ENCODE results near the gene SLC6A6.

Gene SLC6A6

GRCh38 chr3:14520967-14521366, 118.6 kb downstream of the SLC6A6 start:
- DNase-seq (ENCODE audit: low read depth, low spot score): peak; percentile 40

DNA sequence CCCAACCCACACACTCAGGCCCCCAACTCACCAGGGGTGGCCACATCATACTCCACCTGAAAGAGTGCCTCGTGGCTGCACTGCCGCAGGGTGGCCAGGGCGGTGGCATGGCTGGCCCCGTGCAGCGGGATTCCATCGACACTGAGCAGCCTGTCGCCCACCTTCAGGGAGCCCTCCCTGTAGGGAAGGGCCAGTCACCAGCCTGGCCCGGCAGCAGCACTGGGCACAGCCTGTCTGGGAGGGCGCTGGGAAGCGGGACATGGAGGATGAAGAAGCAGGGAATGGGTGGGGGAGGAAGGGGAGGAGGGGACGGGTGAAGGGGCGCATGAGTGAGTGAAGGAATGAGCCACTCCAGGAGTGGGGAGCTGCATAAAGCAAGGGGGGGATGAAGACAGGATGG, 119.2 kb downstream of the SLC6A6 start:
- DNase-seq (ENCODE audit: low read depth, low spot score): no peak

GRCh38 chr3:14522129-14522691, 119.8 kb downstream of the SLC6A6 start:
- no peak for DNase-seq (ENCODE audit: low read depth, low spot score)

GRCh38 chr3:14522768-14523167, 120.4 kb downstream of the SLC6A6 start:
- no peak for DNase-seq (ENCODE audit: low read depth, low spot score)

GRCh38 chr3:14523792-14524191, 121.4 kb downstream of the SLC6A6 start:
- peak; percentile 50 for DNase-seq (ENCODE audit: low read depth, low spot score)

GRCh38 chr3:14524311-14524711, 121.9 kb downstream of the SLC6A6 start:
- DNase-seq (ENCODE audit: low read depth, low spot score): peak; percentile 49

- no peak for DNase-seq (ENCODE audit: low read depth, low spot score)
Measured at GRCh38 chr3:14524920-14525660, 122.7 kb downstream of the SLC6A6 start.

- peak; percentile 62 for DNase-seq (ENCODE audit: low read depth, low spot score)
Measured at GRCh38 chr3:14525685-14526631, 123.6 kb downstream of the SLC6A6 start.

GRCh38 chr3:14528081-14528480, 125.7 kb downstream of the SLC6A6 start:
- DNase-seq (ENCODE audit: low read depth, low spot score): no peak

GRCh38 chr3:14531856-14532395, 129.5 kb downstream of the SLC6A6 start:
- DNase-seq (ENCODE audit: low read depth, low spot score): no peak

DNA sequence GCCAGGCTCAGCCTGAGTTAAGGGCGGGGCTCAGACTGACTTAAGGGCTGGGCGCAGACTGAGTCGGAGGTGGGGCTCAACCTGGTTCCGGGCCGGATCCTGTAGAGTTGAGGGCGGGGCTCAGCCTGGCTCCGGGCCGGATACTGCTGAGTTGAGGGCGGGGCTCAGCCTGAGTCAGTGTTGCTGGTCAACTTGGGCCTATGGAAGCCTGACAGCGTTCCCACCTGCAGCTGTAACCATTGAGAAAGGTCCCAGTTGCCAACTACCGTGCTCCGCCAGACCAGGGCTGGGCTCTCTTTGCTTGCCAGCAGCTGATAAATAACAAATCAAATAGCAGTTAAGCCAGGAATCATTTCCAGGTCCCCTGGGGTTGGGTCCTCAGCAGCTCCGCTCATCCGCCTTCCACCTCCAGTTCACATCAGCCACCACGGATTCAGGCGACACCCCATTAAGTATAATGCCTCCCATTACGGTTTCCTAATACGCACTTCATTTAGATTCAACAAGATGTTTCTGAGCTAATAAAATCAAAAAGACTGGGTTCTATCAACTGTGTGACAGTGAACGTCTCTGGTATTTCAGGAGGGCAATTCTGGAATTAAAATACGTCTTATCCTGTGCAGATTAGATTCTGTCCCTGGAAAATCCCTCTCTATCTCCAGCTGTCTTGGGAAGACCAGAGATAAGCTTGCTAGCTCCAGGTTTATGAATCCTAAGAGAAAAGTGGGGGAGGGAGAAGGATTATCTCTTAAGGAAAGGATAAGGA, 130.5 kb downstream of the SLC6A6 start:
- DNase-seq (ENCODE audit: low read depth, low spot score): peak; percentile 91

- no peak for DNase-seq (ENCODE audit: low read depth, low spot score)
Measured at GRCh38 chr3:14533457-14533958, 131.1 kb downstream of the SLC6A6 start.

DNA sequence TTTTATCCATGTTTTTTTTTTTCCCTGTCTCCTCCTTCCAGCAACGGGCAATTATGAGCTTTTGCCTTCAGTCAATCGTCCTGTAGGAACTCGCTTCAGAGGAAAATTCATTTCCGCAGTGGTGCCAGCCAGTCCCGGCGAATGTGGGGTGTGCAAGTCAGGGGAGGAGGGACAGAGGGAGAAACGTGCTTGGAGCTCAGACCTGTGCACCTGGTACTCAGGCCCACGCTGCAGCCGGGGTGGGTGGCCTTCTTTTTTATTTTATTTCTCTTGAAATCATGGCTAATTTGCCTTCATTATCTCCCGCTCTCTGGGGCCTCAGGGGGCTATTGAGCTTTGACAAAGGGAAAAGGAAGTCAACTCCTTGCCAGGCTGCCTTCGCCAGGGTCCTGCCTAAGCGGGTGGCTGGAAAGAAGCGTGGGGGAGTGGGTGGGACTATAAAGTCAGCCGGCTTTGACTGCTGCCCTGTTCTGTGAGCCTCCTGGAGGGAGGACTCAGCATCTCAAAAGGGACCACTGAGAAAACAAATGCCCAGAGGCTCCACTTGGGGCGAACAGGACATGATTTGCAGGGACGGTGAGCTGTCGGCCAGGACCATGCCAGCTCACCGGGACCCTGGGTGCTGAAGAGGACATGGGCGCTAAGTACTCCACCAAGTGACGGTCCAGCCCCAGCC, 132.2 kb downstream of the SLC6A6 start:
- peak; percentile 78 for DNase-seq (ENCODE audit: low read depth, low spot score)

DNA sequence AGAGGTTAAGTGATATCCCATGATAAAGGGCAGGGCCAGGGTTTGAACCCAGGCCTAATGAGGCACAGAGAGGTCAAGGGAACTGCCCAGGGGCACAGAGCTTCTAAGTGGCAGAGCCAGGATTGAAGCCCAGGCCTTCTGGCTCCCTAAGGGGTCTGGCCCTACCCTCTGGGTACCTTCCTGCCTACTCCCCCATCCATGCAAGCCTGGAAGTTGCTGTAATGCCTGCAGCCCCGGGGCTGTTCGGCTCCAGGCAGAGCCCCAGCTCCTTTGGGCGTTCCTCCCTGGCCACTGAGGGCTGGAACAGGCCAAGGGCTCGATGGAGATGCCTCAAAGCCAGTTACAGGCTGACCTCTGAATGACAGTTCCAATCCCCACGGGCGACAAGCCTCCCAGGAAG, 133.2 kb downstream of the SLC6A6 start:
- no peak for DNase-seq (ENCODE audit: low read depth, low spot score)

GRCh38 chr3:14536055-14536815, 133.8 kb downstream of the SLC6A6 start:
- no peak for DNase-seq (ENCODE audit: low read depth, low spot score)

- DNase-seq (ENCODE audit: low read depth, low spot score): no peak
Measured at GRCh38 chr3:14536837-14537589, 134.6 kb downstream of the SLC6A6 start.

GRCh38 chr3:14537590-14538450, 135.4 kb downstream of the SLC6A6 start:
- peak; percentile 50 for DNase-seq (ENCODE audit: low read depth, low spot score)

- no peak for DNase-seq (ENCODE audit: low read depth, low spot score)
Measured at GRCh38 chr3:14538451-14539088, 136.2 kb downstream of the SLC6A6 start.
